Breast epithelium (tissue), 4 donors: Measurements from ENCODE around the gene TMEM82. TPM values are rescaled to one million over a fixed set of nuclear protein-coding genes. Genes with fewer than 3 reads are reported as not detected.

Experiments
- DNase-seq, 2 donors: peaks; one replicate each; pipeline ENCODE4 v3.0.0-alpha.2; 2019; ENCODE audit warnings: low spot score in 2 of 2
- H3K27ac ChIP-seq, 2 donors: fragments of 200-600 bp; sonication (generic) in 1 of 2; one replicate each; pipeline ENCODE4 v1.5.1; 2016 to 2019; ENCODE audit warnings: mild to moderate bottlenecking in 1 of 2
- H3K27me3 ChIP-seq, 2 donors: fragments of 200-600 bp; sonication (generic) in 1 of 2; one replicate each; pipeline versions ENCODE4 v1.5.1 to v1.6.0; 2017 to 2019; ENCODE audit warnings: control low read depth in 1 of 2, mild to moderate bottlenecking in 1 of 2
- H3K36me3 ChIP-seq: fragments of 200-600 bp; one replicate; pipeline ENCODE4 v1.5.1; 2019
- H3K4me1 ChIP-seq, 2 donors: fragments of 200-600 bp; sonication (generic); one replicate each; pipeline ENCODE4 v1.5.1; 2016 to 2019; ENCODE audit warnings: control low read depth in 1 of 2
- H3K4me3 ChIP-seq, 3 donors: fragments of 200-600 bp; sonication (generic); 1 replicate in 2 of 3; 2 replicates in 1 of 3; pipeline ENCODE4 v1.5.1; 2016 to 2019; ENCODE audit warnings: mild to moderate bottlenecking in 3 of 3, moderate library complexity in 2 of 3
- H3K9me3 ChIP-seq, 2 donors: fragments of 200-600 bp; sonication (generic) in 1 of 2; one replicate each; pipeline ENCODE4 v1.5.1; 2016 to 2019; ENCODE audit warnings: control low read depth in 1 of 2
- CTCF ChIP-seq, 3 donors: fragments of 450-650 bp; IDR thresholded peaks; one replicate each; pipeline ENCODE4 v1.5.1; 2016 to 2017; ENCODE audit warnings: antibody characterized with exemption in 3 of 3, mild to moderate bottlenecking in 3 of 3, moderate library complexity in 3 of 3
- POLR2A ChIP-seq: fragments of 450-650 bp; IDR thresholded peaks from one replicate; pipeline ENCODE4 v1.6.1; 2016; ENCODE audit warnings: antibody characterized with exemption, mild to moderate bottlenecking, moderate library complexity
- POLR2AphosphoS5 ChIP-seq, 3 donors: sonication (generic); formaldehyde crosslinking; IDR thresholded peaks; one replicate each; pipeline ENCODE4 v1.6.1; 2017; ENCODE audit warnings: antibody characterized with exemption in 3 of 3
- intact Hi-C: fragments of 100-400 bp; cut with DNase I; formaldehyde crosslinking; loops from one replicate; pipeline ENCODE4 v1.15.1; 2023; ENCODE audit warnings: low total_unique reads
- total RNA-seq, 3 donors: library from RNA; depleted of rRNA; stranded (reverse); fragments of >200 nt; gene quantifications; one replicate each; pipeline ENCODE4 v1.1.0, GENCODE V29; 2016

The TMEM82 gene
- total RNA-seq, 3 donors from 2014 or later: not detected

DNA sequence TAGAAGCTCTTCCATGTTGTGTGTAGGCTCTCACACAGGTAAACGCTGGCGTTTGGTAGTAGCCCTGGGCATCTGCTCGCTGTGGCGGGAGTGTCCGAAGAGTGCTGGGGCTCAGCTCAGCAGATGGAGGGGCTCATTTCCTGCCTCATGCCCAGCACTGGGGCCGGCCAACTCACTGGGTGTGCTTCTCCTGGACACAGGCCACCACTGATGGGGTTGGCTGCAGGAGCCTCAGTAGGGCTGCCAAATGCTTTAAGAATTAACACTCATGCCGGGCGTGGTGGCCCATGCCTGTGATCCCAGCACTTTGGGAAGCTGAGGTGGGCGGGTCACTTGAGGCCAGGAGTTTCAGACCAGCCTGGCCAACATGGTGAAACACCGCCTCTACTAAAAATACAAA, 44.3 kb downstream of the TMEM82 start:
- no peak for DNase-seq
- intact Hi-C loops: no loop called here

GRCh38 chr1:15788624-15789301, 46.5 kb downstream of the TMEM82 start:
- Histone ChIP-seq H3K36me3 (no peaks in the 10 kb centered on the region), H3K27ac (peak overlapping the region; percentile 19 to 36), H3K4me3 (no peak overlapping the region), H3K4me1 (no peaks in the 10 kb centered on the region), H3K27me3 (no peaks in the 10 kb centered on the region), H3K9me3 (no peaks in the 10 kb centered on the region)
- intact Hi-C loops: no loop called here
- DNase-seq: no peak
- TF ChIP-seq CTCF (IDR thresholded peaks at IDR 0.05) (no peak), POLR2AphosphoS5 (IDR thresholded peaks at IDR 0.05) (no peak), POLR2A (no peak)

More for the DNA sequence above, 44.3 kb downstream of the TMEM82 start:
- H3K4me3 ChIP-seq: no peak overlapping the region
- H3K27ac ChIP-seq: peak overlapping the region; percentile 5 to 33
- H3K9me3 ChIP-seq: no peaks in the 10 kb centered on the region
- no peaks in the 10 kb centered on the region for H3K4me1 ChIP-seq
- no peaks in the 10 kb centered on the region for H3K36me3 ChIP-seq
- TF ChIP-seq POLR2AphosphoS5 (IDR thresholded peaks at IDR 0.05) (no peak), CTCF (IDR thresholded peaks at IDR 0.05) (no peak), POLR2A (no peak)
- no peaks in the 10 kb centered on the region for H3K27me3 ChIP-seq

- Histone ChIP-seq H3K9me3 (no peaks in the 10 kb centered on the region), H3K27ac (peak overlapping the region; percentile 78 to 83), H3K27me3 (no peaks in the 10 kb centered on the region), H3K36me3 (no peaks in the 10 kb centered on the region), H3K4me3 (no peak overlapping the region), H3K4me1 (peaks cover 8 to 17% of the 10 kb centered on the region in 2 donors)
- intact Hi-C loops: loop anchor here (10.0 kb wide), 1 partner anchor 209 kb away; the partner anchor contains the start of gene SRARP
- no peak for DNase-seq
- no peak for TF ChIP-seq CTCF (IDR thresholded peaks at IDR 0.05)
Measured at GRCh38 chr1:15796086-15796462, 53.8 kb downstream of the TMEM82 start.

Other genes with a start within 250 kb of the TMEM82 start
- 10 to 100 TPM; 12.5 to 15.8 (median 13.4) TPM for gene CASP9, start 218.3 kb upstream of the TMEM82 start, total RNA-seq
- gene DNAJC16, start 215.7 kb upstream of the TMEM82 start, total RNA-seq: 10 to 100 TPM; 14.1 to 30.4 (median 21.0) TPM
- gene AGMAT, start 157.4 kb upstream of the TMEM82 start, total RNA-seq: under 1 TPM; 0.29 to 0.33 (median 0.32) TPM
- 10 to 100 TPM; 69.2 to 77.4 (median 71.0) TPM for gene DDI2, start 125.0 kb upstream of the TMEM82 start, total RNA-seq
- gene PLEKHM2, start 58.2 kb upstream of the TMEM82 start, total RNA-seq: 10 to 100 TPM; 29.7 to 56.5 (median 41.6) TPM
- 1 to 10 TPM; 1.0 to 1.8 (median 1.3) TPM for gene SLC25A34, start 6.2 kb upstream of the TMEM82 start, total RNA-seq
- gene FBLIM1, start 16.3 kb downstream of the TMEM82 start, total RNA-seq: 10 to 100 TPM; 17.4 to 73.4 (median 42.6) TPM
- 1 to 10 TPM in 2 of 3 donors, under 1 TPM in 1; 0.66 to 1.4 (median 1.2) TPM for gene UQCRHL, start 65.2 kb downstream of the TMEM82 start, total RNA-seq
- 10 to 100 TPM; 46.9 to 56.6 (median 51.2) TPM for gene SPEN, start 105.2 kb downstream of the TMEM82 start, total RNA-seq
- 10 to 100 TPM; 21.9 to 40.3 (median 38.5) TPM for gene ZBTB17, start 233.6 kb downstream of the TMEM82 start, total RNA-seq